ENCODE measurements around the gene SHF.

SHF gene

GRCh38 chr15:45169608-45170480 lies 17.9 kb downstream of the SHF start:
- peak in 1 of 2 experiments; percentile 67 for DNase-seq

GRCh38 chr15:45168751-45169551 lies 18.8 kb downstream of the SHF start:
- DNase-seq, result no peak

GRCh38 chr15:45168286-45168685 lies 19.5 kb downstream of the SHF start:
- DNase-seq, result no peak

GRCh38 chr15:45167631-45168205 lies 20.0 kb downstream of the SHF start:
- peak in 1 of 2 experiments; percentile 37 for DNase-seq

GRCh38 chr15:45166834-45167630 lies 20.7 kb downstream of the SHF start:
- peak; percentile 65 to 83 for DNase-seq

GRCh38 chr15:45165536-45165935 lies 22.2 kb downstream of the SHF start:
- no peak for DNase-seq

- no peak for DNase-seq
These were observed 22.9 kb downstream of the SHF start for GRCh38 chr15:45164914-45165313.

- DNase-seq, result no peak
These were observed 24.3 kb downstream of the SHF start for GRCh38 chr15:45163508-45163856.

GRCh38 chr15:45162771-45163507 lies 24.8 kb downstream of the SHF start:
- peak; percentile 53 to 85 for DNase-seq

- no peak for DNase-seq
These were observed 26.1 kb downstream of the SHF start for GRCh38 chr15:45161666-45162065.

- no peak for DNase-seq
These were observed 29.8 kb downstream of the SHF start for GRCh38 chr15:45157974-45158373.

GRCh38 chr15:45156744-45157455 lies 30.9 kb downstream of the SHF start:
- DNase-seq, result no peak

- no peak for DNase-seq
These were observed 32.0 kb downstream of the SHF start for GRCh38 chr15:45155739-45156138.

- no peak for DNase-seq
These were observed 35.6 kb downstream of the SHF start for GRCh38 chr15:45151998-45152828.

- no peak for DNase-seq
These were observed 36.8 kb downstream of the SHF start for GRCh38 chr15:45150997-45151396.

- DNase-seq, result no peak
These were observed 37.3 kb downstream of the SHF start for GRCh38 chr15:45150481-45150880.

GRCh38 chr15:45149060-45149459 lies 38.7 kb downstream of the SHF start:
- no peak for DNase-seq

GRCh38 chr15:45148076-45149059 lies 39.4 kb downstream of the SHF start:
- DNase-seq, result no peak

GRCh38 chr15:45147606-45148005 lies 40.2 kb downstream of the SHF start:
- no peak for DNase-seq
